Measurements from ENCODE around the gene SH3PXD2A.
"Not testable (repeated sequence)": the region's sequence is repeated elsewhere in the genome, so short reads cannot be mapped to it uniquely, and the experiment has no call there.

Gene SH3PXD2A

DNA sequence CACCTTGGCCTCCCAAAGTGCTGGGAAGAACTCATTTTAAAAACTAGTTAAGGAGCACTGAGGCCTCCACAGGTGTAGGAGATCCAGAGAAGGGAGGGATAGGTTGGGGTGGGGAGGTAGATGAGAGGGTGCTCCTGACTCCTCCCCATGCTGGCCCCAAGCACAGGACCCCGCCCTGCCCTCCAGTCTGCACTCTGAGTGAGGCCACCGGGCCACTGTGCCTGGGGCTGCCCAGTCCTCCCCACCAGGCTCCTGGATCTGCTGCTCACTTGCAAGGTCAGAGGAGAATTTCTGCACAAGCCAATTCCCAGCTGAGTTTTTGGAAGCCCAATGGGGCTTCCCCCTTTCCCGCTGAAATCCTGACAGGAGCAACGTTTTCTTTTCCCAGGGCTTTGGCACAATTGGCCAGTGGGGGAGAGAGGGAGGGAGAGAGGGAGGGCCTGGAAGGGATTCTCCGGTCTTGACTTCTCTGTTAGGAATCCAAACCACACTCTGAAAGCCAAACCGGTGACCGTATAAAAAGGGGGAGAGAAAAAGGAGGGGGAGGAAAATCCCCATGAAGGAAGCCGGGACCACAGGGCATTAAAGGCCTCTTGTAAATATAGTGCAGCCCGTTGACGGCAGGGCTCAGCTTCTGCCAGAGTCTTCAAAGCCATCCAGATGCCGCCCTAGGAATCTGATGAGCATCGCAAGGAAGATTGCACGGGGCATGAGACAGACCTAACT lies 116.2 kb downstream of the SH3PXD2A start:
- DNase-seq, result no peak

GRCh38 chr10:103737735-103738367 lies 117.5 kb downstream of the SH3PXD2A start:
- no peak for DNase-seq

- no peak for DNase-seq
Measured at GRCh38 chr10:103736763-103737162, 118.6 kb downstream of the SH3PXD2A start.

- DNase-seq, result no peak
Measured at GRCh38 chr10:103736044-103736443, 119.3 kb downstream of the SH3PXD2A start.

- DNase-seq, result no peak
Measured at GRCh38 chr10:103734731-103735130, 120.6 kb downstream of the SH3PXD2A start.

DNA sequence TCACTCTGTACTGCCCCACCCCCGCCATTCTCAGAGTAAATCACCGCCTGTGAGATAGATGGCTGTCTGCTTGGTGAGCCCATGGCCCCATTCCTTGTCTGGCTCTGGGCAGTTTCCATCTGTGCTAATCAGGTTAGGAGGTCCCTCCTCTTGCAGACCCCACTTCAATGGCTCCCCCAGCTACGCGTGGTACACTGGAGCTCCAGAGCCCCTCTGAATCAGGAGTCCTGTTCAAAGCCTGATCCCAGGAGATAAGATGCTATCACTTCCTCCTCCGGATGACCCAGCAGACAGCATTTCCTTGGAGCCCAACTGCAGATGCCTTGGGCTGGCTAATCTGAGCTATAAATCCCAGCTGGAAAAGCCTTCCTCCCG lies 122.3 kb downstream of the SH3PXD2A start:
- DNase-seq, result no peak

DNA sequence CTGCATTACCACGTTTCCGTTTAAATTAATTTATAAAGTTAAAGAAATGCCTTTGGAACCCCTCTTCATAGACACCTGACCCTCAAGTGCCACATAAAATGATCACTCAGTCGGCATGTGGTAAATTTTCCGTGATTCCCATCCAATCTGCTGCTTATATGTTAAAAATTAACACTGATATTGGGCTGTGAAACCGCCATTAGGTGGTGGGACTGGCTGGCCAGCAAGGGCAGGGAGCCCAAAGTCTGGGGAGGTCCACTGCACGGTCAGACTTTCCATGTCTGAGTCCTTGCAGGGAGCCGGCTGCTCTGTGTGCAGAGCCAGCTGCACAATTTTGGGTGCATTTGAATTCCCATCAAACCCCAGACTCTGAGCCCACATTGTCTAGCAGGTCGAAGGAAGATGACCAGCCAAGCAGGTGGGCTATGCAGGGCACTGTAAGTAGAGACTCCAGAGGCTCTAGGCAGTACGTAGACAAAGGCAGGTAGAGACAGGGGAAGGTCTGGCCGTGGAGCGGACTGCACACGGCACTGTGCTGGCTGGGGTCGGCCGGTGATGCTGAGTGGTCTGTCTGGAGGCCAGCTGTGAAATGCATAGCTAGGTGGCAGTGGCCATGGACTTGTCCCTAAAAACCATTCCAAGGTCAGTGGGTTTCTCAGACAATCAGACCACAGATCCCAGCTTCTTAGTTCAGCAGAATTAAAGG lies 122.9 kb downstream of the SH3PXD2A start:
- DNase-seq, result no peak

GRCh38 chr10:103731609-103732270 lies 123.6 kb downstream of the SH3PXD2A start:
- DNase-seq, result no peak

GRCh38 chr10:103731026-103731425 lies 124.3 kb downstream of the SH3PXD2A start:
- not testable (repeated sequence) for DNase-seq

DNA sequence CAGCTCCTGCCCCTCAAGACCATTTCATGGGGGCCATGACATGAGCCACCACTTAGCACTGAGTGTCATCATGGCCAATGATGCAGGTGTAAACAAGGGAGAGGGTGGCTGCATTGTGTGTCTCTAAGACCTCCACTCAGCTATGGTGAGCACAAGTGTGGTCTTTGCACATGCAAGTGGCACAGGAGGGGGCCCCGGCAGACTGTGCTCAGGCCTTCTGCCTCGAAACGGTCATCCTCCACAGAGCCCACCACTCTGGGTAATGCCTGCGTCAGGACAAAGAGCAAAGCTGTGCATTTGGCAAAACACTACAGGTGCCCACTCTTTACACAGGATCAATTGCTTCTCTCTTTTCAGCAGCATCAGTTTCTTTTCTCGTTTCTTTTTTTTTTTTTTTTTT lies 125.5 kb downstream of the SH3PXD2A start:
- no peak for DNase-seq

- DNase-seq, result no peak
Measured at GRCh38 chr10:103727991-103728689, 127.2 kb downstream of the SH3PXD2A start.

DNA sequence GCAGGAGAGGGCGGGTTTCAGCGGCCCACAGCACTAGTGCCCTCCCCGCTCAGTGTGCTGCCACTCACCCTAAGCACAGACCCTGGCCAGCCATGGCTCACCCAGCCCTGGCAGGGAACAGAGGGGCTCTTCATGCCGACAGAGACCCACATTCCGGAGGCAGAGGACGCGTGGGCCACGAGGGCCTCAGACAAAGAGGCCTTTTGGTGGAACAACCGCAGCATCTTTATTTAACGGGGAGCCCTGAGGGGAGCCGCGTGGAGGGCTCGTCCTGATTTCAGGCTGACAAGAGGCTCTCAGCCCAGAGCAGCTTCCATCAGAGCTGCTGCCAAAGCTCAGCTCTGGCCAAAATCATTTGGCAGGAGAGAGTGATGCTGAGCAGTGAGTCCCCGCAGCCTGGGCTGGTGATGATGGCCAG lies 127.8 kb downstream of the SH3PXD2A start:
- no peak for DNase-seq

DNA sequence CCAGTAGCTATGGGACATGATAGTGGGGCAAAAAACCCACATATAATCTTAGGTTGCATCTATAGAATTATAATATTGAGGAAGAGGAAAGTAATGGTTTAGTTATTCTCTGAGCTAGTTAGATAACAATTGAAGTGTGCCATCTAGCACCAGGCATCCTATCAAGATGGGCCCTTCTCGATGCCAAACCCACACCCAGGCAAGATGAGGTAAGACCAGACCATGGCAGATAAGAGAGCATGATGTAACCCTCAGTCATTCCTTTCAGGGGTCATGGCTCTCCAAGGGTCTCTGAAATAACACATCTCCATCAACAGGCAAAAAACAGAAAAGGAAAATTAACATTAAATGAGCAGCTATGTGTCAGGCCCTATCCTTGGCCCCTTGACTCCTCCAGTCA lies 128.7 kb downstream of the SH3PXD2A start:
- no peak for DNase-seq

DNA sequence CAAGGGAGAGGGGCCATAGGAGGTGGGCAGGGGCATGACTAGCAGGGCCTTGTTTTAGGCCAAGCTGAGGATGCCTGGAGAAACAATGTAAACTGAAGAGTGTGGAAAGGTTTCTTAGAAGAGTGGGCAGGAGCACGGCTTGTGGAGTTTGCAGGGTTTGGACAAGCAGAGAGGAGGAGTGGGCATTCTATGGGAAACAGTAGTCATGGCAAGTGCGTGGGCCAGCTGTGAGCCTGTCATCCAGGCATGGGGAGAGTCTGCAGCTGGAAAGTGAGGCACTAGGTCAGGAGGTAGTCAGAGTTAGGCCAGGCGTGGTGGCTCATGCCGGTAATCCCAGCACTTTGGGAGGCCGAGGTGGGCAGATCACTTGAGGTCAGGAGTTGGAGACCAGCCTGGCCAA lies 130.1 kb downstream of the SH3PXD2A start:
- DNase-seq, result no peak

DNA sequence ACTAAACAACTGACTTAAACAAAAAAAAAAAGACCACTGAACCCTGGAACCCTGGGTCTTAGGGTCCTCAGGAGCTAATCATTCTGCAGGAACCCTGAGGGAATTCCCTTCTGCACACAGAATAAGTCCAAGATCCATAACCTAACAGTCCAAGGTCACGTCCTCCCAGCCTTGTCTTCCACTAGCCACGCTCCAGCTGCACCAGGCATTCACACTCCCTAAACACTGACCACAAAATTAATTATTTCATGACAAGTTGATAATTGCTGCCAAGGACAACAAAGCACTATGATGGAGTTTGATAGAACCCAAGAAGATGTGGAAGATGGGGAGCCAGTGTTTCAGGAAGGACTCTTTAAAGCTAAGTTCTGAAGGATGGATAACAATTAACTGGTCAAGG lies 130.6 kb downstream of the SH3PXD2A start:
- DNase-seq, result no peak

- no peak for DNase-seq
Measured at GRCh38 chr10:103724074-103724473, 131.3 kb downstream of the SH3PXD2A start.

DNA sequence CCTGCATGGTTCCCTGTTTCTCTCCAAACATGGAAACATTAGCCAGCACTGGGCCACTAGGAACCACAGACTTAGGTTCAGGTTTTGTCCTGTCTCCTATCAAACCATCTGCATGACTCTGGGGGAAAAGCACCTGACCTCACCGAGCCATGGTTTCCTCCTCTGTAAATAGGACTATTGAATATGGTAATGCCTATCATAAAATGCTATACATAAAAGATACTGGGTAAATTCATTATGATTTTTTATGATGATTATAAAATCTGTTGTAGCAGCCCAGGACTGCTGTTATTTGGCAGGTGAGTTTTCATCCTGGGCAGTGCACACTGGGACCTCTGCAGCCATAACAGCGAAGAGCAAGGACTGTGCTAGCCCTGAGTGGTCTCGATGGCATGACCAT lies 131.8 kb downstream of the SH3PXD2A start:
- DNase-seq, result no peak

DNA sequence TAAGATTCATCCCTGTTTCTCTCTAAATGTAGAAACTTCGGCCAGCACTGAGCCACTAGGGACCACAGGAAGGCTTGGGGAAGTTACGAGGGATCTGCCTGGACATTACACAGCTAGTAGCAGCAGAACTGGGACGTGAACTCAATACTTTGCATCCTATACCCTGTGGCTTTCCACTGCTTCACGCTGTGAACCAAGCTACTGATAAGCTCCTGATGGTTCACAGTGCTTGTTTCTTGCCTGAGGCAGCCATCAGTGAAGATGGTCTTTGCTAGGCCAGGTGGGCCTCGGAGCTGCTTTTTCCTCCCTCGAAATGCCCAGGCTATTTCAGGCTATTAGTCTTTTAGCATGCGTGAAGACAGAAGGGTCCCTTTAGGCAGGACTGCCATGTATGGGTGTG lies 132.7 kb downstream of the SH3PXD2A start:
- DNase-seq, result no peak

- no peak for DNase-seq
Measured at GRCh38 chr10:103720964-103721335, 134.4 kb downstream of the SH3PXD2A start.

- DNase-seq, result no peak
Measured at GRCh38 chr10:103720328-103720963, 134.9 kb downstream of the SH3PXD2A start.

GRCh38 chr10:103719036-103719435 lies 136.3 kb downstream of the SH3PXD2A start:
- no peak for DNase-seq

- no peak for DNase-seq
Measured at GRCh38 chr10:103718247-103718620, 137.1 kb downstream of the SH3PXD2A start.

Measured in NCI-H1930 (cell line).